HepG2 (cell line): ENCODE measurements around the gene OR2C1. TPM values are rescaled to one million over a fixed set of nuclear protein-coding genes. Genes with fewer than 3 reads are reported as not detected.
A peak's percentile ranks its signal among the peaks of the same experiment; 100 is the strongest.

ENCODE experiments used
- EED ChIP-seq: sonication (generic); formaldehyde crosslinking; IDR thresholded peaks from 2 replicates; pipeline ENCODE4 v1.5.0; 2020; ENCODE audit warnings: mild to moderate bottlenecking, missing genetic modification reagents
- EP300 ChIP-seq, 3 experiments: sonication (generic) in 1 of 3; formaldehyde crosslinking in 1 of 3; IDR thresholded peaks; 2 replicates each; pipeline versions ENCODE4 v1.5.1 to v1.6.1; 2011 to 2020; ENCODE audit warnings: low read depth in 2 of 3, low read length in 2 of 3, borderline replicate concordance in 1 of 3, improper control_type of control experiment in 1 of 3, mild to moderate bottlenecking in 1 of 3, missing genetic modification reagents in 1 of 3, moderate library complexity in 1 of 3
- GABPB1 ChIP-seq: IDR thresholded peaks from 2 replicates; pipeline ENCODE4 v1.6.1; 2016; ENCODE audit warnings: mild to moderate bottlenecking, missing genetic modification reagents, moderate library complexity, missing compliant biosample characterization
- MTERF4 ChIP-seq: sonication (generic); formaldehyde crosslinking; IDR thresholded peaks from 2 replicates; pipeline ENCODE4 v1.8.0; 2023; ENCODE audit warnings: mild to moderate bottlenecking, missing genetic modification reagents
- NFATC3 ChIP-seq: sonication (generic); formaldehyde crosslinking; IDR thresholded peaks from 2 replicates; pipeline ENCODE4 v1.5.1; 2020; ENCODE audit warnings: mild to moderate bottlenecking, missing genetic modification reagents
- PRMT3 ChIP-seq: sonication (generic); formaldehyde crosslinking; IDR thresholded peaks from 2 replicates; pipeline ENCODE4 v1.8.1; 2022; ENCODE audit warnings: low read depth, mild to moderate bottlenecking, moderate library complexity, missing genetic modification reagents, borderline replicate concordance
- SRY ChIP-seq: sonication (generic); formaldehyde crosslinking; IDR thresholded peaks from 2 replicates; pipeline ENCODE4 v1.8.0; 2022; ENCODE audit warnings: mild to moderate bottlenecking, missing genetic modification reagents
- TOE1 ChIP-seq: sonication (generic); formaldehyde crosslinking; IDR thresholded peaks from 2 replicates; pipeline ENCODE4 v1.4.0; 2020; ENCODE audit warnings: mild to moderate bottlenecking, missing genetic modification reagents
- ZNF280B ChIP-seq: sonication (generic); formaldehyde crosslinking; IDR thresholded peaks from 2 replicates; pipeline ENCODE4 v1.5.0; 2020; ENCODE audit warnings: missing genetic modification reagents, mild to moderate bottlenecking, borderline replicate concordance
- ZNF468 ChIP-seq: sonication (generic); formaldehyde crosslinking; IDR thresholded peaks from 2 replicates; pipeline ENCODE4 v1.8.0; 2022; ENCODE audit warnings: mild to moderate bottlenecking, moderate library complexity, missing genetic modification reagents
- ZNF512 ChIP-seq: sonication (generic); formaldehyde crosslinking; IDR thresholded peaks from 2 replicates; pipeline ENCODE4 v1.4.0; 2020; ENCODE audit warnings: mild to moderate bottlenecking, missing genetic modification reagents
- ZNF891 ChIP-seq: sonication (generic); formaldehyde crosslinking; IDR thresholded peaks from 2 replicates; pipeline ENCODE4 v1.5.0; 2020; ENCODE audit warnings: mild to moderate bottlenecking, missing genetic modification reagents
- polyA plus RNA-seq, 8 experiments: library from polyadenylated mRNA; depleted of rRNA in 3 of 8; stranded (reverse) in 7 of 8; unstranded in 1 of 8; fragments of >200 nt; fragmentation: Illumina TruSeq in 4 of 8; extraction: Trizol in 4 of 8; gene quantifications; 2 replicates each; pipeline versions ENCODE4 v1.2.1 to v1.2.3, GENCODE V29; 2011 to 2016; ENCODE audit warnings: low read depth in 4 of 8, missing spikeins in 1 of 8, mixed read lengths in 1 of 8; ENCODE audit not compliant: insufficient read depth in 1 of 8
- total RNA-seq, 5 experiments: library from RNA; depleted of rRNA; stranded (reverse); fragments of >200 nt; fragmentation: Illumina TruSeq; extraction: Trizol; gene quantifications; 2 replicates each; pipeline ENCODE4 v1.2.3, GENCODE V29; 2016; ENCODE audit warnings: low read depth in 1 of 5
- TF ChIP-seq, protein P1 (sequence below): sonication (generic); formaldehyde crosslinking; IDR thresholded peaks from 2 replicates; pipeline ENCODE4 v1.4.0; 2020; ENCODE audit warnings: missing genetic modification reagents, mild to moderate bottlenecking, borderline replicate concordance
- TF ChIP-seq, protein P2 (sequence below): IDR thresholded peaks from 2 replicates; pipeline ENCODE4 v1.6.1; 2018; ENCODE audit warnings: missing genetic modification reagents
- TF ChIP-seq, protein P3 (sequence below): sonication (generic); formaldehyde crosslinking; IDR thresholded peaks from 2 replicates; pipeline ENCODE4 v1.4.0; 2020; ENCODE audit warnings: missing genetic modification reagents, borderline replicate concordance

Gene OR2C1
- total and polyA plus RNA-seq, 2 of the 13 experiments (the other 11 are each of a cell fraction or from before 2014, with no cell fraction given) = not detected

GRCh38 chr16:3364774-3365427 is 9.2 kb downstream of the OR2C1 start (continued):
- TF ChIP-seq, protein P1, sequence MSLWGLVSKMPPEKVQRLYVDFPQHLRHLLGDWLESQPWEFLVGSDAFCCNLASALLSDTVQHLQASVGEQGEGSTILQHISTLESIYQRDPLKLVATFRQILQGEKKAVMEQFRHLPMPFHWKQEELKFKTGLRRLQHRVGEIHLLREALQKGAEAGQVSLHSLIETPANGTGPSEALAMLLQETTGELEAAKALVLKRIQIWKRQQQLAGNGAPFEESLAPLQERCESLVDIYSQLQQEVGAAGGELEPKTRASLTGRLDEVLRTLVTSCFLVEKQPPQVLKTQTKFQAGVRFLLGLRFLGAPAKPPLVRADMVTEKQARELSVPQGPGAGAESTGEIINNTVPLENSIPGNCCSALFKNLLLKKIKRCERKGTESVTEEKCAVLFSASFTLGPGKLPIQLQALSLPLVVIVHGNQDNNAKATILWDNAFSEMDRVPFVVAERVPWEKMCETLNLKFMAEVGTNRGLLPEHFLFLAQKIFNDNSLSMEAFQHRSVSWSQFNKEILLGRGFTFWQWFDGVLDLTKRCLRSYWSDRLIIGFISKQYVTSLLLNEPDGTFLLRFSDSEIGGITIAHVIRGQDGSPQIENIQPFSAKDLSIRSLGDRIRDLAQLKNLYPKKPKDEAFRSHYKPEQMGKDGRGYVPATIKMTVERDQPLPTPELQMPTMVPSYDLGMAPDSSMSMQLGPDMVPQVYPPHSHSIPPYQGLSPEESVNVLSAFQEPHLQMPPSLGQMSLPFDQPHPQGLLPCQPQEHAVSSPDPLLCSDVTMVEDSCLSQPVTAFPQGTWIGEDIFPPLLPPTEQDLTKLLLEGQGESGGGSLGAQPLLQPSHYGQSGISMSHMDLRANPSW (CRISPR knock-in tag) = no peak
- no peak for TF ChIP-seq ZNF280B (CRISPR knock-in tag)
- TF ChIP-seq TOE1 = no peak
- TF ChIP-seq, protein P2, sequence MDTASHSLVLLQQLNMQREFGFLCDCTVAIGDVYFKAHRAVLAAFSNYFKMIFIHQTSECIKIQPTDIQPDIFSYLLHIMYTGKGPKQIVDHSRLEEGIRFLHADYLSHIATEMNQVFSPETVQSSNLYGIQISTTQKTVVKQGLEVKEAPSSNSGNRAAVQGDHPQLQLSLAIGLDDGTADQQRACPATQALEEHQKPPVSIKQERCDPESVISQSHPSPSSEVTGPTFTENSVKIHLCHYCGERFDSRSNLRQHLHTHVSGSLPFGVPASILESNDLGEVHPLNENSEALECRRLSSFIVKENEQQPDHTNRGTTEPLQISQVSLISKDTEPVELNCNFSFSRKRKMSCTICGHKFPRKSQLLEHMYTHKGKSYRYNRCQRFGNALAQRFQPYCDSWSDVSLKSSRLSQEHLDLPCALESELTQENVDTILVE (CRISPR knock-in tag) = peak; percentile 25; the same call in 1 of the 2 replicates
- TF ChIP-seq NFATC3 (CRISPR knock-in tag) = no peak
- TF ChIP-seq ZNF891 (CRISPR knock-in tag) = peak; percentile 17; the same call in 1 of the 2 replicates
- TF ChIP-seq ZNF468 = no peak
- no peak for TF ChIP-seq EED
- TF ChIP-seq PRMT3 (CRISPR knock-in tag) = no peak
- no peak for TF ChIP-seq SRY (CRISPR knock-in tag)
- TF ChIP-seq ZNF512 (CRISPR knock-in tag) = no peak
- TF ChIP-seq, protein P3, sequence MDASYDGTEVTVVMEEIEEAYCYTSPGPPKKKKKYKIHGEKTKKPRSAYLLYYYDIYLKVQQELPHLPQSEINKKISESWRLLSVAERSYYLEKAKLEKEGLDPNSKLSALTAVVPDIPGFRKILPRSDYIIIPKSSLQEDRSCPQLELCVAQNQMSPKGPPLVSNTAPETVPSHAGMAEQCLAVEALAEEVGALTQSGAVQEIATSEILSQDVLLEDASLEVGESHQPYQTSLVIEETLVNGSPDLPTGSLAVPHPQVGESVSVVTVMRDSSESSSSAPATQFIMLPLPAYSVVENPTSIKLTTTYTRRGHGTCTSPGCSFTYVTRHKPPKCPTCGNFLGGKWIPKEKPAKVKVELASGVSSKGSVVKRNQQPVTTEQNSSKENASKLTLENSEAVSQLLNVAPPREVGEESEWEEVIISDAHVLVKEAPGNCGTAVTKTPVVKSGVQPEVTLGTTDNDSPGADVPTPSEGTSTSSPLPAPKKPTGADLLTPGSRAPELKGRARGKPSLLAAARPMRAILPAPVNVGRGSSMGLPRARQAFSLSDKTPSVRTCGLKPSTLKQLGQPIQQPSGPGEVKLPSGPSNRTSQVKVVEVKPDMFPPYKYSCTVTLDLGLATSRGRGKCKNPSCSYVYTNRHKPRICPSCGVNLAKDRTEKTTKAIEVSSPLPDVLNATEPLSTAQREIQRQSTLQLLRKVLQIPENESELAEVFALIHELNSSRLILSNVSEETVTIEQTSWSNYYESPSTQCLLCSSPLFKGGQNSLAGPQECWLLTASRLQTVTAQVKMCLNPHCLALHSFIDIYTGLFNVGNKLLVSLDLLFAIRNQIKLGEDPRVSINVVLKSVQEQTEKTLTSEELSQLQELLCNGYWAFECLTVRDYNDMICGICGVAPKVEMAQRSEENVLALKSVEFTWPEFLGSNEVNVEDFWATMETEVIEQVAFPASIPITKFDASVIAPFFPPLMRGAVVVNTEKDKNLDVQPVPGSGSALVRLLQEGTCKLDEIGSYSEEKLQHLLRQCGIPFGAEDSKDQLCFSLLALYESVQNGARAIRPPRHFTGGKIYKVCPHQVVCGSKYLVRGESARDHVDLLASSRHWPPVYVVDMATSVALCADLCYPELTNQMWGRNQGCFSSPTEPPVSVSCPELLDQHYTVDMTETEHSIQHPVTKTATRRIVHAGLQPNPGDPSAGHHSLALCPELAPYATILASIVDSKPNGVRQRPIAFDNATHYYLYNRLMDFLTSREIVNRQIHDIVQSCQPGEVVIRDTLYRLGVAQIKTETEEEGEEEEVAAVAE (CRISPR knock-in tag) = peak; percentile 65; the same call in 1 of the 2 replicates
- no peak for TF ChIP-seq EP300 (IDR thresholded peaks at IDR 0.05; ENCODE audit: low read depth in 2 of 2, low read length in 2 of 2)
- TF ChIP-seq EP300 (CRISPR knock-in tag; IDR thresholded peaks at IDR 0.05; ENCODE audit: borderline replicate concordance) = no peak
- peak; percentile 95 for TF ChIP-seq GABPB1 (CRISPR knock-in tag)
- no peak for TF ChIP-seq MTERF4 (CRISPR knock-in tag)
